HG03432 (cell line): Measurements from ENCODE around the gene GNAT2.

ENCODE experiments used
- ATAC-seq: cut with Tn5 transposase; IDR thresholded peaks from one replicate; pipeline ENCODE4 v1.9.1; 2021; ENCODE audit warnings: mild to moderate bottlenecking, moderate library complexity; ENCODE audit not compliant: unreplicated experiment

The GNAT2 gene

DNA sequence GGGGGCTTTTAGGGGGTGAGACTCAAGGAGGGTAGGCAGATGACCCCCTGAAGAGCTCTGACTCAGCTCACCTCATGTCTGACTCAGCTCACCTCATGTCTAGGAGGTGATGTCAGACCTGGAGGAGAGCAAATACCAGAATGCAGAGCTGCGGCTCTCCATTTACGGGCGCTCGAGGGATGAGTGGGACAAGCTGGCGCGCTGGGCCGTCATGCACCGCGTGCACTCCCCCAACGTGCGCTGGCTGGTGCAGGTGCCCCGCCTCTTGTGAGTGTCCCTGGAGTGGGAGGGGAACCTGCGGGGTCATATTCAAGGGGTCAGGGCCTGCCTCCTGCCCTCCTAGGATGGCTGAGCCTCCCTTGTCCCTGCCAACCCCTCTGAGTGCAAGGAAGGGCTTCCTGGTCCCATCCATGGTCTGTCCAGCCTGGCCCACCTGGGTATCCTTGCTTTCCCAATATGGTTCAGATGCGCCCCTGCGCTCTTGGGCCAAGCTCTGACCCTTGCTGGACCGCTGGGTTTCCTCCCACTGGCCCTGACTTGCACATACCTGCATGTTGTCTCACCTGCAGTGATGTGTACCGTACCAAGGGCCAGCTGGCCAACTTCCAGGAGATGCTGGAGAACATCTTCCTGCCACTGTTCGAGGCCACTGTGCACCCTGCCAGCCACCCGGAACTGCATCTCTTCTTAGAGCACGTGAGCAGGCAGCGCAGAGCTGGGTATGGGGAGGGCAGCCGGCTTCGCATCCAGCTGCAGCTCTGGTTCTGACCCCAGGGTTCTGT, 9.3 kb upstream of the GNAT2 start:
- ATAC-seq = no peak

DNA sequence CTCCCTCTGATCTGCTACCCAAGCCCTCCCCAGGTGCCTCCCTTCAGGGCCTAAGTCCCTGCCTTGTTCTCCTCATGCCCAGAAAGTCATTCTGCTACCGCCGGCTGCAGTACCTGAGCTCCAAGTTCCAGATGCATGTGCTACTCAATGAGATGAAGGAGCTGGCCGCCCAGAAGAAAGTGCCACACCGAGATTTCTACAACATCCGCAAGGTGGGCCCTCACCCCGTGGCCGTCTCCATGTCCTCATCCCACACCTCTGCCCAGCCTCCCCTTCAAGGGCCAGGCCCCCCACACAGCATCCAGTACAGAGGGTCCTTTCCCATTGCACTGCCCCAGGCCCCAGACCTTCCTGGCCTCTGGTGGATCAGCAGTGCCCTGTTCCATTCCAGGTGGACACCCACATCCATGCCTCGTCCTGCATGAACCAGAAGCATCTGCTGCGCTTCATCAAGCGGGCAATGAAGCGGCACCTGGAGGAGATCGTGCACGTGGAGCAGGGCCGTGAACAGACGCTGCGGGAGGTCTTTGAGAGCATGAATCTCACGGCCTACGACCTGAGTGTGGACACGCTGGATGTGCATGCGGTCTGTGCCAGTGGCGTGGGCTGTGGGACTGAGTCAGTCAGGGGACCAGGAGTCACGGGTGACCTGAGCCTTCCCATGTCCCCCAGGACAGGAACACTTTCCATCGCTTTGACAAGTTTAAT, 8.4 kb upstream of the GNAT2 start:
- ATAC-seq = no peak

DNA sequence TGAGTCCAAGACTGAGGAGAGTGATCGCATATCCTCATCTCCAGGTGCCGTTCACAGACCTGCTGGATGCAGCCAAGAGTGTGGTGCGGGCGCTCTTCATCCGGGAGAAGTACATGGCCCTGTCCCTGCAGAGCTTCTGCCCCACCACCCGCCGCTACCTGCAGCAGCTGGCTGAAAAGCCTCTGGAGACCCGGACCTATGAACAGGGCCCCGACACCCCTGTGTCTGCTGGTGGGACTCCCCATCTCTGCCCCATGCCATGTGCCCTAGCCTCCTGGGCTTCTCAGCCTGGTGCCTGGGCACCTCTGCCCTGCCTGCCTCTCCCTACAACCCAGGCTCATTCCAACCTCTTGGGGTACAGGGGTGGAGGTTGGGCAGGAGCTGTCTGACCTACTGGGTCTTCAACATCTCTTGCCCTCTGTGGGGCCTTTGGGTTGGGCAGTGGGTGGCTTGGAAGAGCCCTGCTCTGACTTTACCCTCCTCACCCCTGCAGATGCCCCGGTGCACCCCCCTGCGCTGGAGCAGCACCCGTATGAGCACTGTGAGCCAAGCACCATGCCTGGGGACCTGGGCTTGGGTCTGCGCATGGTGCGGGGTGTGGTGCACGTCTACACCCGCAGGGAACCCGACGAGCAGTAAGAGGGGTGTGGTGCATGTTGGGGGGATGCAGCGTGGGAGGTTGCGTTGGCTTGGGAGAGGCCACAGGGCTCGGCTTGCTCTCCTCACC, 7.4 kb upstream of the GNAT2 start:
- ATAC-seq = no peak

GRCh38 chr1:109625601-109626560, 6.5 kb upstream of the GNAT2 start:
- no peak for ATAC-seq

GRCh38 chr1:109625176-109625575, 5.8 kb upstream of the GNAT2 start:
- no peak for ATAC-seq

- peak; percentile 42 for ATAC-seq
Observed at GRCh38 chr1:109624201-109625010, 5.0 kb upstream of the GNAT2 start.

- ATAC-seq = no peak
Observed at GRCh38 chr1:109623601-109624161, 4.3 kb upstream of the GNAT2 start.

GRCh38 chr1:109622895-109623294, 3.5 kb upstream of the GNAT2 start:
- no peak for ATAC-seq

GRCh38 chr1:109622137-109622892, 2.9 kb upstream of the GNAT2 start:
- ATAC-seq = no peak

- no peak for ATAC-seq
Observed at GRCh38 chr1:109621379-109622136, 2.1 kb upstream of the GNAT2 start.

DNA sequence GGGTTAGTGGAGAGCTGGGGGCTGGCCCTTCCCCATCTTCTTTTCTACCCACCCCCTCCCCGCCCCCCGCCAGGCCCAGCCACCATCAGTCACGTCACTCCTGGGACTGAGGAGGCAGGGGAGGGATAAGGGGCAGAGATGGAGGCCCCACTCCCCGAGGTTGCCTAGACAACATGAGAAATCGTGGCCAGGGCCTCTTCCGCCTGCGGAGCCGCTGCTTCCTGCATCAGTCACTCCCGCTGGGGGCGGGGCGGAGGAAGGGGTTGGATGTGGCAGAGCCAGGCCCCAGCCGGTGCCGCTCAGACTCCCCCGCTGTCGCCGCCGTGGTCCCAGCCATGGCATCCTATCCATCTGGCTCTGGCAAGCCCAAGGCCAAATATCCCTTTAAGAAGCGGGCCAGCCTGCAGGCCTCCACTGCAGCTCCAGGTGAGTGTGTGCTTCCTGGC, 1.4 kb upstream of the GNAT2 start:
- ATAC-seq = peak; percentile 79

- peak; percentile 0 for ATAC-seq
Observed at GRCh38 chr1:109620401-109620791, 980 bp upstream of the GNAT2 start.

- ATAC-seq = no peak
Observed at GRCh38 chr1:109618661-109619575, 498 bp downstream of the GNAT2 start.

GRCh38 chr1:109617291-109617801, 2.1 kb downstream of the GNAT2 start:
- ATAC-seq = no peak

DNA sequence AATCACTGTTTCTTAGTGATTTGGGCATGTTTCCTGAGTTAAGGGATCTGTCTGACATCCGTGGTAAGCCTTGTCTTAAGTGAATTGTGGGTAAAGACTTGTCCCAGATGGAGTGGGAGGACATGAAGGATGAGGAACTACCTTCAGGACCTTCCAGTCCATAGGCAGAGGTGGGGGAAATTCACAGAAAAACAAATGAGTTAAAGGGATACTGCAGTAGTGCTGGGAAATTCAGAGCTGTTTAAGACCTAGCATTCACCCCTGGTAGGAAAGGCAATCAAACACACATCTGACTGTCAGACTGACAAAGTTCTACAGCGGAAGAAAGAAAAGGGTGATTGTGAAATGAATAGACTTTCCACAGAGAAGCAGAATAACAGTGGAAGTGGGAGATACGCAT, 3.0 kb downstream of the GNAT2 start:
- no peak for ATAC-seq

DNA sequence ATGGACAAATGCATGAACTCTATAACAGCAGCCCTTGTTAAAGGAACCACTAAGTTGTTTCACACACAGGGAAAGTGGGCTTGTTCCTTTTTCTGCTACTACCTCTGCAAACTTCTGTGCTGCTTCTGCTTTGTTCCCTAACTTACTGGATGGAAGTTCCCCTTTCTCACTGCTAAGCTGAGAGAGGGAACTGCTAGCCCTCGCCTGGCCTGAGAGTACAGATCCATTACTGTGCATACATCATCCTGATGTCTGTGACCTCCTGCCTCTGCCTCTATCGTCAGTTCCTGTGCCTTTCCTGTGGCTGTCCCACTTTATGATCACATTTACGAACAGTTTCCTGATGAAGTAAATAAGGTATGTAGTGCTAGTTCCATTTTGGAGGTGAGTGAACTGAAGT, 3.5 kb downstream of the GNAT2 start:
- ATAC-seq = no peak
